Endodermal cell (in vitro differentiated cells): Measurements from ENCODE around the gene ZMAT3. TPM values are rescaled to one million over a fixed set of nuclear protein-coding genes. Genes with fewer than 3 reads are reported as not detected.

Experiments used
- DNase-seq: peaks from one replicate; pipeline ENCODE4 v3.0.0-alpha.2; 2017
- H3K27ac ChIP-seq: 2 replicates; pipeline ENCODE4 v1.5.1; 2013; ENCODE audit warnings: mild to moderate bottlenecking, low read depth, low read length, moderate library complexity
- H3K27me3 ChIP-seq: 2 replicates; pipeline ENCODE4 v1.6.1; 2013; ENCODE audit warnings: mild to moderate bottlenecking, low read length, moderate library complexity; ENCODE audit not compliant: insufficient read depth, control insufficient read depth, poor library complexity, severe bottlenecking
- H3K36me3 ChIP-seq: 2 replicates; pipeline ENCODE4 v1.7.0; 2013; ENCODE audit warnings: mild to moderate bottlenecking, low read length, moderate library complexity; ENCODE audit not compliant: control insufficient read depth, insufficient read depth
- H3K4me1 ChIP-seq: one replicate; pipeline ENCODE4 v1.7.0; 2013; ENCODE audit warnings: low read length; ENCODE audit not compliant: control insufficient read depth, insufficient read depth
- H3K4me3 ChIP-seq: 2 replicates; pipeline ENCODE4 v1.5.1; 2013; ENCODE audit warnings: mild to moderate bottlenecking, low read length, moderate library complexity
- H3K9ac ChIP-seq: 2 replicates; pipeline ENCODE4 v1.6.1; 2013; ENCODE audit warnings: mild to moderate bottlenecking, low read length, moderate library complexity; ENCODE audit not compliant: poor library complexity, severe bottlenecking; ENCODE audit errors: extremely low read depth
- H3K9me3 ChIP-seq: 2 replicates; pipeline ENCODE4 v1.6.1; 2013; ENCODE audit warnings: mild to moderate bottlenecking, low read length, moderate library complexity; ENCODE audit not compliant: control insufficient read depth
- H3K27ac Mint-ChIP-seq: 2 replicates; pipeline ENCODE4 v1.8.0; 2020; ENCODE audit warnings: mixed read lengths
- H3K27me3 Mint-ChIP-seq: 2 replicates; pipeline ENCODE4 v1.8.0; 2021; ENCODE audit warnings: mild to moderate bottlenecking, mixed read lengths; ENCODE audit not compliant: insufficient read depth
- H3K36me3 Mint-ChIP-seq: 2 replicates; pipeline ENCODE4 v1.8.0; 2020; ENCODE audit warnings: low read depth, mixed read lengths
- H3K4me1 Mint-ChIP-seq: 2 replicates; pipeline ENCODE4 v1.8.0; 2020; ENCODE audit warnings: mixed read lengths
- H3K4me3 Mint-ChIP-seq: 2 replicates; pipeline ENCODE4 v1.8.0; 2020; ENCODE audit warnings: mild to moderate bottlenecking, moderate library complexity, mixed read lengths
- H3K9me3 Mint-ChIP-seq: 2 replicates; pipeline ENCODE4 v1.8.0; 2020; ENCODE audit warnings: mild to moderate bottlenecking, mixed read lengths
- CTCF ChIP-seq: fragments of 200-600 bp; sonication (generic); conservative IDR thresholded peaks from 2 replicates; pipeline ENCODE4 v1.5.0; 2021; ENCODE audit warnings: antibody characterized with exemption, mild to moderate bottlenecking
- WGBS, 2 experiments: methylation state at CpG; one replicate each; pipeline versions ENCODE4 v1.1.5 to v1.1.7; 2013; ENCODE audit warnings: missing lambda C conversion rate in 2 of 2, mixed read lengths in 1 of 2; ENCODE audit not compliant: insufficient coverage in 1 of 2, insufficient read length in 1 of 2; 5-methylcytosine and 5-hydroxymethylcytosine counted together
- total RNA-seq, 2 donors: library from RNA; stranded (reverse); fragmentation: NEBNext Ultra II Directional in 1 of 2; extraction: Animal tissue kit (Norgen Biotek cat#: 25700) in 1 of 2; gene quantifications; 2 replicates in 1 of 2; 3 replicates in 1 of 2; pipeline ENCODE4 v1.2.1, GENCODE V29; 2021

Gene ZMAT3
- total RNA-seq, 2 donors from 2014 or later: 5.8 to 6.7 TPM

- H3K4me1 Mint-ChIP-seq: peaks cover 3% of the 10 kb centered on the region
- H3K36me3 Mint-ChIP-seq: peaks cover 8% of the 10 kb centered on the region
- DNase-seq: no peak
- H3K9me3 ChIP-seq: no peaks in the 10 kb centered on the region
- H3K27ac ChIP-seq: no peak overlapping the region
- no peak for TF ChIP-seq CTCF
- no peaks in the 10 kb centered on the region for H3K9me3 Mint-ChIP-seq
- no peaks in the 10 kb centered on the region for H3K27me3 Mint-ChIP-seq
- no peak overlapping the region for H3K27ac Mint-ChIP-seq
- H3K27me3 ChIP-seq: no peaks in the 10 kb centered on the region
- WGBS, 2 experiments: no CpG with 5 or more reads among the region's 1 CpG
- H3K9ac ChIP-seq: peak overlapping the region; percentile 39
- no peaks in the 10 kb centered on the region for H3K4me1 ChIP-seq
- H3K4me3 ChIP-seq: peak overlapping the region; percentile 91
- H3K36me3 ChIP-seq: peaks cover 14% of the 10 kb centered on the region
- H3K4me3 Mint-ChIP-seq: no peak overlapping the region
These were observed 1.7 kb downstream of the ZMAT3 start for GRCh38 chr3:179069762-179070390.

GRCh38 chr3:179068779-179069530 is 2.7 kb downstream of the ZMAT3 start:
- H3K4me3 ChIP-seq: no peak overlapping the region
- H3K4me1 Mint-ChIP-seq: peaks cover 3% of the 10 kb centered on the region
- H3K4me3 Mint-ChIP-seq: no peak overlapping the region
- WGBS, 2 experiments: 87 to 92% methylated on average over 5 of the region's 5 CpGs
- no peaks in the 10 kb centered on the region for H3K27me3 ChIP-seq
- no peaks in the 10 kb centered on the region for H3K27me3 Mint-ChIP-seq
- peaks cover 17% of the 10 kb centered on the region for H3K36me3 ChIP-seq
- no peak overlapping the region for H3K27ac Mint-ChIP-seq
- H3K36me3 Mint-ChIP-seq: peaks cover 8% of the 10 kb centered on the region
- peak; percentile 59 for DNase-seq
- no peaks in the 10 kb centered on the region for H3K4me1 ChIP-seq
- TF ChIP-seq CTCF: peak; percentile 62
- H3K9ac ChIP-seq: no peak overlapping the region
- no peaks in the 10 kb centered on the region for H3K9me3 Mint-ChIP-seq
- H3K9me3 ChIP-seq: no peaks in the 10 kb centered on the region
- H3K27ac ChIP-seq: no peak overlapping the region

GRCh38 chr3:179067839-179068238 is 3.8 kb downstream of the ZMAT3 start:
- peaks cover 8% of the 10 kb centered on the region for H3K36me3 Mint-ChIP-seq
- Histone ChIP-seq H3K9me3 (no peaks in the 10 kb centered on the region), H3K27me3 (no peaks in the 10 kb centered on the region), H3K27ac (no peak overlapping the region), H3K4me1 (peaks cover 2% of the 10 kb centered on the region), H3K36me3 (peaks cover 23% of the 10 kb centered on the region), H3K4me3 (no peak overlapping the region), H3K9ac (no peak overlapping the region)
- H3K4me1 Mint-ChIP-seq: peaks cover 6% of the 10 kb centered on the region
- DNase-seq: no peak
- WGBS, 2 experiments: 91 to 97% methylated on average over 3 to 4 of the region's 4 CpGs
- TF ChIP-seq CTCF: no peak
- no peaks in the 10 kb centered on the region for H3K27me3 Mint-ChIP-seq
- no peak overlapping the region for H3K27ac Mint-ChIP-seq
- no peaks in the 10 kb centered on the region for H3K9me3 Mint-ChIP-seq
- H3K4me3 Mint-ChIP-seq: no peak overlapping the region
